ENCODE measurements around the gene FGF5.
"Not testable (repeated sequence)": the region's sequence is repeated elsewhere in the genome, so short reads cannot be mapped to it uniquely, and the experiment has no call there.

FGF5 gene

GRCh38 chr4:80255329-80256095, 11.0 kb upstream of the FGF5 start:
- ATAC-seq: no peak

GRCh38 chr4:80257851-80258250, 8.6 kb upstream of the FGF5 start:
- ATAC-seq: no peak

- no peak for ATAC-seq
Observed at GRCh38 chr4:80259012-80259411, 7.5 kb upstream of the FGF5 start.

- ATAC-seq: no peak
Observed at GRCh38 chr4:80259817-80260216, 6.6 kb upstream of the FGF5 start.

- no peak for ATAC-seq
Observed at GRCh38 chr4:80261989-80262600, 4.4 kb upstream of the FGF5 start.

- ATAC-seq: no peak
Observed at GRCh38 chr4:80263541-80264351, 2.7 kb upstream of the FGF5 start.

- ATAC-seq: no peak
Observed at GRCh38 chr4:80264352-80264647, 2.2 kb upstream of the FGF5 start.

GRCh38 chr4:80264825-80265224, 1.6 kb upstream of the FGF5 start:
- no peak for ATAC-seq

GRCh38 chr4:80265571-80266252, 752 bp upstream of the FGF5 start:
- ATAC-seq: no peak

GRCh38 chr4:80266902-80267380, 477 bp downstream of the FGF5 start:
- ATAC-seq: peak in 1 of 2 donors; percentile 15

GRCh38 chr4:80268081-80268823, 1.8 kb downstream of the FGF5 start:
- no peak for ATAC-seq

GRCh38 chr4:80268936-80269335, 2.5 kb downstream of the FGF5 start:
- no peak for ATAC-seq

GRCh38 chr4:80270321-80270720, 3.9 kb downstream of the FGF5 start:
- ATAC-seq: no peak

- no peak for ATAC-seq
Observed at GRCh38 chr4:80270868-80271267, 4.4 kb downstream of the FGF5 start.

- ATAC-seq: no peak
Observed at GRCh38 chr4:80271801-80272200, 5.3 kb downstream of the FGF5 start.

GRCh38 chr4:80276931-80277330, 10.5 kb downstream of the FGF5 start:
- ATAC-seq: no peak

GRCh38 chr4:80279751-80280150, 13.3 kb downstream of the FGF5 start:
- no peak for ATAC-seq

GRCh38 chr4:80286451-80286850, 20.0 kb downstream of the FGF5 start:
- no peak for ATAC-seq

GRCh38 chr4:80290665-80291064, 24.2 kb downstream of the FGF5 start:
- ATAC-seq: not testable (repeated sequence)

- ATAC-seq: no peak
Observed at GRCh38 chr4:80294206-80294605, 27.7 kb downstream of the FGF5 start.

- ATAC-seq: no peak
Observed at GRCh38 chr4:80295336-80295735, 28.9 kb downstream of the FGF5 start.

- no peak for ATAC-seq
Observed at GRCh38 chr4:80295826-80296225, 29.4 kb downstream of the FGF5 start.

All from activated CD4-positive, CD25-positive, alpha-beta regulatory T cell treated with anti-CD3 and anti-CD28 coated beads, Interleukin-2, amount 50 U/mL, for 24 hours (primary cell).